K562 (cell line): Measurements from ENCODE around the gene CDC26. TPM values are rescaled to one million over a fixed set of nuclear protein-coding genes. Genes with fewer than 3 reads are reported as not detected.

ENCODE experiments used
- ATAC-seq: fragments of 200-7000 bp; cut with Tn5 transposase; 3 replicates; pipeline ENCODE4 v1.9.1; 2020; ENCODE audit warnings: moderate library complexity
- BruUV-seq: library from RNA; stranded (reverse); fragments of 400-500 nt; replicated peaks from 2 replicates; lab custom pipeline; 2021; lab: Mats Ljungman, UMichigan
- CTCF ChIA-PET: fragments of 300-600 bp; formaldehyde crosslinking; extraction: SDS; loops from one replicate; lab custom pipeline; 2021; ENCODE audit warnings: low intra/inter-chr PET ratio; lab: Yijun Ruan, JAX
- POLR2A ChIA-PET: fragments of 300-600, 350-650 bp; sonication (Branson Sonifier 250); formaldehyde crosslinking; extraction: SDS; loops from one replicate; lab custom pipeline; 2021; ENCODE audit warnings: antibody characterized with exemption, inconsistent platforms; lab: Yijun Ruan, JAX
- DNase-seq, 4 experiments: peaks; one replicate each; pipeline versions ENCODE4 v3.0.0 to v3.0.0-alpha.2; 2011 to 2018; ENCODE audit warnings: low spot score in 3 of 4, mixed read lengths in 3 of 4; ENCODE audit errors: extremely low read depth in 1 of 4
- FAIRE-seq: peaks from 2 replicates; lab custom pipeline; 2011; peaks lifted over from hg19 to GRCh38; lab: Jason Lieb, UNC
- H2AFZ ChIP-seq: 2 replicates; pipeline ENCODE4 v1.6.0; 2011; ENCODE audit warnings: low read depth, low read length, control low read depth, inconsistent platforms
- H3K27ac ChIP-seq: fragments of 200-600 bp; 3 replicates; pipeline ENCODE4 v1.8.0; 2011; ENCODE audit warnings: low read depth, mild to moderate bottlenecking, control low read depth, inconsistent platforms, low read length, moderate library complexity, mixed read lengths; ENCODE audit errors: extremely low read depth
- H3K27me3 ChIP-seq, 2 experiments: fragments of 300-600 bp in 1 of 2; 2 replicates in 1 of 2; 3 replicates in 1 of 2; pipeline versions ENCODE4 v1.6.0 to v1.8.0; 2011; ENCODE audit warnings: inconsistent platforms in 2 of 2, low read length in 2 of 2, mild to moderate bottlenecking in 1 of 2, mixed read lengths in 1 of 2, moderate library complexity in 1 of 2; ENCODE audit not compliant: control insufficient read depth in 2 of 2, insufficient read depth in 2 of 2
- H3K36me3 ChIP-seq: fragments of 300-600 bp; 3 replicates; pipeline ENCODE4 v1.8.0; 2011; ENCODE audit warnings: mild to moderate bottlenecking, low read length, inconsistent platforms; ENCODE audit not compliant: control insufficient read depth, insufficient read depth
- H3K4me1 ChIP-seq, 2 experiments: fragments of 200-600 bp in 1 of 2; replicated peaks in 1 of 2; 2 replicates in 1 of 2; 3 replicates in 1 of 2; pipeline versions ENCODE4 v1.5.1 to v1.8.0; 2011; ENCODE audit warnings: inconsistent platforms in 2 of 2, low read length in 2 of 2, mild to moderate bottlenecking in 1 of 2, mixed read lengths in 1 of 2, moderate library complexity in 1 of 2; ENCODE audit not compliant: control insufficient read depth in 2 of 2, insufficient read depth in 2 of 2
- H3K4me2 ChIP-seq: 2 replicates; pipeline ENCODE4 v1.6.1; 2011; ENCODE audit warnings: low read length, control low read depth, inconsistent platforms, mixed read lengths; ENCODE audit not compliant: insufficient read depth
- H3K4me3 ChIP-seq: fragments of 200-600 bp; sonication (generic), shearing (Covaris generic); 2 replicates; pipeline ENCODE4 v1.5.1; 2016; ENCODE audit warnings: control low read depth, inconsistent platforms
- H3K79me2 ChIP-seq: fragments of 200-600 bp; 3 replicates; pipeline ENCODE4 v1.8.0; 2011; ENCODE audit warnings: low read length, inconsistent platforms; ENCODE audit not compliant: control insufficient read depth, insufficient read depth
- H3K9ac ChIP-seq, 2 experiments: 2 replicates each; pipeline versions ENCODE4 v1.6.0 to v1.6.1; 2011; ENCODE audit warnings: low read depth in 2 of 2, low read length in 2 of 2, control low read depth in 1 of 2, inconsistent platforms in 1 of 2, mild to moderate bottlenecking in 1 of 2, mixed read lengths in 1 of 2; ENCODE audit not compliant: insufficient read depth in 1 of 2
- H3K9me1 ChIP-seq: one replicate; pipeline ENCODE4 v1.6.0; 2011; ENCODE audit warnings: inconsistent platforms, mild to moderate bottlenecking, low read length, moderate library complexity; ENCODE audit not compliant: control insufficient read depth, insufficient read depth
- H3K9me3 ChIP-seq: replicated peaks from 2 replicates; pipeline ENCODE4 v1.5.1; 2011; ENCODE audit warnings: low read depth, low read length, inconsistent platforms; ENCODE audit not compliant: control insufficient read depth, insufficient read depth
- H4K20me1 ChIP-seq: replicated peaks from 2 replicates; pipeline ENCODE4 v1.6.1; 2011; ENCODE audit warnings: low read length, inconsistent platforms, mixed read lengths; ENCODE audit not compliant: control insufficient read depth, insufficient read depth
- ARID1B ChIP-seq: fragments of 450-650 bp; IDR thresholded peaks from 2 replicates; pipeline ENCODE4 v1.6.1; 2016; ENCODE audit warnings: antibody characterized with exemption, mild to moderate bottlenecking, inconsistent platforms
- HDAC1 ChIP-seq, 2 experiments: fragments of 450-650 bp; IDR thresholded peaks; 2 replicates each; pipeline ENCODE4 v1.6.1; 2016 to 2017; ENCODE audit warnings: inconsistent platforms in 1 of 2, mild to moderate bottlenecking in 1 of 2, moderate library complexity in 1 of 2
- KAT2B ChIP-seq: IDR thresholded peaks from one replicate; pipeline ENCODE4 v1.6.1; 2012; ENCODE audit warnings: low read depth, mild to moderate bottlenecking, control low read depth, inconsistent platforms, low read length, moderate library complexity
- NFIC ChIP-seq: fragments of 450-650 bp; IDR thresholded peaks from 2 replicates; pipeline ENCODE4 v1.6.1; 2017; ENCODE audit warnings: mild to moderate bottlenecking, inconsistent platforms
- NFRKB ChIP-seq: fragments of 450-650 bp; IDR thresholded peaks from 2 replicates; pipeline ENCODE4 v1.6.1; 2016; ENCODE audit warnings: low read depth
- PHF20 ChIP-seq: fragments of 450-650 bp; IDR thresholded peaks from 2 replicates; pipeline ENCODE4 v1.6.1; 2018; ENCODE audit not compliant: partially characterized antibody
- PHTF2 ChIP-seq: fragments of 250-450 bp; sonication (Bioruptor Pico); IDR thresholded peaks from 2 replicates; pipeline ENCODE4 v1.5.0; 2021; ENCODE audit warnings: mild to moderate bottlenecking
- ZNF12 ChIP-seq: sonication (generic); formaldehyde crosslinking; IDR thresholded peaks from 2 replicates; pipeline ENCODE4 v1.4.0; 2020; ENCODE audit warnings: mild to moderate bottlenecking, missing genetic modification reagents
- ZNF311 ChIP-seq: fragments of 250-450 bp; sonication (Bioruptor Pico); IDR thresholded peaks from 2 replicates; pipeline ENCODE4 v1.4.0; 2020; ENCODE audit warnings: mild to moderate bottlenecking, moderate library complexity
- ZNF324 ChIP-seq: fragments of 250-450 bp; sonication (Bioruptor Pico); IDR thresholded peaks from 2 replicates; pipeline ENCODE4 v1.4.0; 2020; ENCODE audit warnings: mild to moderate bottlenecking
- ZNF398 ChIP-seq: fragments of 250-450 bp; sonication (Bioruptor Pico); IDR thresholded peaks from 2 replicates; pipeline ENCODE4 v1.8.0; 2021; ENCODE audit warnings: moderate library complexity, mild to moderate bottlenecking, inconsistent platforms
- ZNF445 ChIP-seq: fragments of 250-450 bp; sonication (Bioruptor Pico); IDR thresholded peaks from 2 replicates; pipeline ENCODE4 v1.4.0; 2020; ENCODE audit warnings: low read depth, mild to moderate bottlenecking, moderate library complexity
- ZNF764 ChIP-seq: fragments of 250-450 bp; sonication (Bioruptor Pico); IDR thresholded peaks from 2 replicates; pipeline ENCODE4 v1.4.0; 2020; ENCODE audit warnings: low read depth, mild to moderate bottlenecking, moderate library complexity
- WGBS: fragments of 100-300 bp; shearing (Covaris generic); methylation state at CpG from one replicate; pipeline ENCODE4 v1.1.6; 2016; ENCODE audit warnings: low coverage, mixed read lengths; ENCODE audit not compliant: insufficient coverage; ENCODE audit errors: missing lambda C conversion rate; 5-methylcytosine and 5-hydroxymethylcytosine counted together
- in situ Hi-C: fragments of 300-500 bp; cut with MboI; formaldehyde crosslinking; loops from 4 replicates; pipeline ENCODE4 v1.15.0; 2018; ENCODE audit warnings: inconsistent platforms, mixed read lengths
- intact Hi-C: fragments of 100-400 bp; cut with micrococcal nuclease; formaldehyde crosslinking; loops from 2 replicates; pipeline ENCODE4 v1.14.2; 2022
- polyA plus RNA-seq, 8 experiments: library from polyadenylated mRNA; depleted of rRNA in 4 of 8; stranded (reverse) in 5 of 8; unstranded in 3 of 8; fragments of >200 nt; fragmentation: Nextera tagmentation in 2 of 8; fragmentation: Illumina TruSeq in 1 of 8; extraction: Ambion mirVana in 2 of 8; extraction: Trizol in 1 of 8; gene quantifications; 2 replicates each; pipeline versions ENCODE4 v1.2.1 to v1.2.3, GENCODE V29; 2011 to 2014; ENCODE audit warnings: inconsistent platforms in 1 of 8, missing spikeins in 1 of 8
- total RNA-seq, 7 experiments: library from RNA; depleted of rRNA in 6 of 7; stranded (reverse); fragments of >200 nt in 6 of 7; fragmentation: Illumina TruSeq in 2 of 7; extraction: Trizol in 2 of 7; gene quantifications; 2 replicates each; pipeline versions ENCODE4 v1.2.1 to v1.2.3, GENCODE V29; 2011 to 2021; ENCODE audit warnings: low replicate concordance in 1 of 7
- TF ChIP-seq, protein P1 (sequence below): sonication (generic); IDR thresholded peaks from 2 replicates; pipeline ENCODE4 v1.6.1; 2016
- TF ChIP-seq, protein P2 (sequence below): fragments of 450-650 bp; formaldehyde crosslinking; IDR thresholded peaks from 2 replicates; pipeline ENCODE4 v1.4.0; 2020; ENCODE audit warnings: mild to moderate bottlenecking
- TF ChIP-seq, protein P3 (sequence below): sonication (generic); formaldehyde crosslinking; IDR thresholded peaks from 2 replicates; pipeline ENCODE4 v1.8.0; 2023; ENCODE audit warnings: mild to moderate bottlenecking, missing genetic modification reagents

CDC26 gene
- total and polyA plus RNA-seq, 9 of the 15 experiments (the other 6 are each of a cell fraction or from before 2014, with no cell fraction given), result 33.0 to 147 (median 60.0) TPM

- TF ChIP-seq PHF20 (no peak), ZNF445 (no peak)
These were observed 29.5 kb downstream of the CDC26 start (continued) for GRCh38 chr9:113245894-113246293.

DNA sequence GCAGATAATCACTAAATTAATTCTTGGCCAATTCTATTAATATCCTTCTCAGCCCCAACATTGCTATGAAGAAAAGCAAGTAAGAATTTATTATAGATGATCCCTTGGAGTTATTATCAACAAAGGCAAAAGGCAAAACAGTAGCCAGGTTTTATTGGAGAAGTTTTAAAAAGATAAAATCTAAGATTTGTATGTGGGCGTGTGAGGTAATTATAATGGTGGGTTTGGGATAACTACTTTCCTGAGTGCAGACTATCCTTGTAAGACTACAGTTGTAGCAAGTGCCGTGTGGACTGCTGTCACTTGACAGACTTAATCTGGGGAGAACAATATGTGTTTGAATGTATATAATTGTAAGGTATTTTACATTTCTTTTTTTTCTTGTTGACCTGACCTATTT, 30.8 kb downstream of the CDC26 start:
- H3K4me1 ChIP-seq, result peaks cover 3 to 7% of the 10 kb centered on the region in 2 experiments; a peak in 3 of 5 replicates
- H4K20me1 ChIP-seq, result no peaks in the 10 kb centered on the region
- no peak overlapping the region for H3K4me2 ChIP-seq
- in situ Hi-C loops, result no loop called here
- DNase-seq, result no peak
- CTCF ChIA-PET, result no interaction called here
- POLR2A ChIA-PET, result no interaction called here
- no peak overlapping the region for H2AFZ ChIP-seq
- no peaks in the 10 kb centered on the region; the same call in 2 of the 3 replicates for H3K36me3 ChIP-seq
- H3K79me2 ChIP-seq, result peaks cover 10% of the 10 kb centered on the region; the same call in 2 of the 3 replicates
- no peaks in the 10 kb centered on the region for H3K27me3 ChIP-seq
- no peak overlapping the region for H3K4me3 ChIP-seq
- intact Hi-C loops, result no loop called here
- BruUV-seq, result no TSS peak
- no peak for ATAC-seq
- WGBS, result 65% methylated on average over 2 of the region's 2 CpGs
- H3K27ac ChIP-seq, result no peak overlapping the region
- no peaks in the 10 kb centered on the region for H3K9me3 ChIP-seq
- H3K9me1 ChIP-seq, result no peaks in the 10 kb centered on the region
- H3K9ac ChIP-seq, result no peak overlapping the region
- no peak for FAIRE-seq
- no peak for TF ChIP-seq NFRKB
- TF ChIP-seq, protein P1, sequence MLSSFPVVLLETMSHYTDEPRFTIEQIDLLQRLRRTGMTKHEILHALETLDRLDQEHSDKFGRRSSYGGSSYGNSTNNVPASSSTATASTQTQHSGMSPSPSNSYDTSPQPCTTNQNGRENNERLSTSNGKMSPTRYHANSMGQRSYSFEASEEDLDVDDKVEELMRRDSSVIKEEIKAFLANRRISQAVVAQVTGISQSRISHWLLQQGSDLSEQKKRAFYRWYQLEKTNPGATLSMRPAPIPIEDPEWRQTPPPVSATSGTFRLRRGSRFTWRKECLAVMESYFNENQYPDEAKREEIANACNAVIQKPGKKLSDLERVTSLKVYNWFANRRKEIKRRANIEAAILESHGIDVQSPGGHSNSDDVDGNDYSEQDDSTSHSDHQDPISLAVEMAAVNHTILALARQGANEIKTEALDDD, result no peak
- no peak for TF ChIP-seq HDAC1 (IDR thresholded peaks at IDR 0.05)
- TF ChIP-seq ZNF764, result no peak
- no peak for TF ChIP-seq ARID1B
- no peak for TF ChIP-seq ZNF324
- TF ChIP-seq PHTF2 (CRISPR knock-in tag), result no peak
- TF ChIP-seq, protein P2, sequence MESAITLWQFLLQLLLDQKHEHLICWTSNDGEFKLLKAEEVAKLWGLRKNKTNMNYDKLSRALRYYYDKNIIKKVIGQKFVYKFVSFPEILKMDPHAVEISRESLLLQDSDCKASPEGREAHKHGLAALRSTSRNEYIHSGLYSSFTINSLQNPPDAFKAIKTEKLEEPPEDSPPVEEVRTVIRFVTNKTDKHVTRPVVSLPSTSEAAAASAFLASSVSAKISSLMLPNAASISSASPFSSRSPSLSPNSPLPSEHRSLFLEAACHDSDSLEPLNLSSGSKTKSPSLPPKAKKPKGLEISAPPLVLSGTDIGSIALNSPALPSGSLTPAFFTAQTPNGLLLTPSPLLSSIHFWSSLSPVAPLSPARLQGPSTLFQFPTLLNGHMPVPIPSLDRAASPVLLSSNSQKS, result no peak
- no peak for TF ChIP-seq ZNF398 (CRISPR knock-in tag)
- TF ChIP-seq KAT2B, result no peak
- TF ChIP-seq, protein P3, sequence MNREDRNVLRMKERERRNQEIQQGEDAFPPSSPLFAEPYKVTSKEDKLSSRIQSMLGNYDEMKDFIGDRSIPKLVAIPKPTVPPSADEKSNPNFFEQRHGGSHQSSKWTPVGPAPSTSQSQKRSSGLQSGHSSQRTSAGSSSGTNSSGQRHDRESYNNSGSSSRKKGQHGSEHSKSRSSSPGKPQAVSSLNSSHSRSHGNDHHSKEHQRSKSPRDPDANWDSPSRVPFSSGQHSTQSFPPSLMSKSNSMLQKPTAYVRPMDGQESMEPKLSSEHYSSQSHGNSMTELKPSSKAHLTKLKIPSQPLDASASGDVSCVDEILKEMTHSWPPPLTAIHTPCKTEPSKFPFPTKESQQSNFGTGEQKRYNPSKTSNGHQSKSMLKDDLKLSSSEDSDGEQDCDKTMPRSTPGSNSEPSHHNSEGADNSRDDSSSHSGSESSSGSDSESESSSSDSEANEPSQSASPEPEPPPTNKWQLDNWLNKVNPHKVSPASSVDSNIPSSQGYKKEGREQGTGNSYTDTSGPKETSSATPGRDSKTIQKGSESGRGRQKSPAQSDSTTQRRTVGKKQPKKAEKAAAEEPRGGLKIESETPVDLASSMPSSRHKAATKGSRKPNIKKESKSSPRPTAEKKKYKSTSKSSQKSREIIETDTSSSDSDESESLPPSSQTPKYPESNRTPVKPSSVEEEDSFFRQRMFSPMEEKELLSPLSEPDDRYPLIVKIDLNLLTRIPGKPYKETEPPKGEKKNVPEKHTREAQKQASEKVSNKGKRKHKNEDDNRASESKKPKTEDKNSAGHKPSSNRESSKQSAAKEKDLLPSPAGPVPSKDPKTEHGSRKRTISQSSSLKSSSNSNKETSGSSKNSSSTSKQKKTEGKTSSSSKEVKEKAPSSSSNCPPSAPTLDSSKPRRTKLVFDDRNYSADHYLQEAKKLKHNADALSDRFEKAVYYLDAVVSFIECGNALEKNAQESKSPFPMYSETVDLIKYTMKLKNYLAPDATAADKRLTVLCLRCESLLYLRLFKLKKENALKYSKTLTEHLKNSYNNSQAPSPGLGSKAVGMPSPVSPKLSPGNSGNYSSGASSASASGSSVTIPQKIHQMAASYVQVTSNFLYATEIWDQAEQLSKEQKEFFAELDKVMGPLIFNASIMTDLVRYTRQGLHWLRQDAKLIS (CRISPR knock-in tag), result no peak
- TF ChIP-seq ZNF12 (CRISPR knock-in tag), result no peak
- TF ChIP-seq NFIC, result no peak
- no peak for TF ChIP-seq ZNF311
